Measurements from ENCODE around the gene NGEF. TPM values are rescaled to one million over a fixed set of nuclear protein-coding genes. Genes with fewer than 3 reads are reported as not detected.
A peak's percentile ranks its signal among the peaks of the same experiment; 100 is the strongest.

Gene NGEF
- total and polyA plus RNA-seq, 10 of the 15 experiments (the other 5 are each of a cell fraction or from before 2014, with no cell fraction given) = 0.12 TPM; not detected in 9

DNA sequence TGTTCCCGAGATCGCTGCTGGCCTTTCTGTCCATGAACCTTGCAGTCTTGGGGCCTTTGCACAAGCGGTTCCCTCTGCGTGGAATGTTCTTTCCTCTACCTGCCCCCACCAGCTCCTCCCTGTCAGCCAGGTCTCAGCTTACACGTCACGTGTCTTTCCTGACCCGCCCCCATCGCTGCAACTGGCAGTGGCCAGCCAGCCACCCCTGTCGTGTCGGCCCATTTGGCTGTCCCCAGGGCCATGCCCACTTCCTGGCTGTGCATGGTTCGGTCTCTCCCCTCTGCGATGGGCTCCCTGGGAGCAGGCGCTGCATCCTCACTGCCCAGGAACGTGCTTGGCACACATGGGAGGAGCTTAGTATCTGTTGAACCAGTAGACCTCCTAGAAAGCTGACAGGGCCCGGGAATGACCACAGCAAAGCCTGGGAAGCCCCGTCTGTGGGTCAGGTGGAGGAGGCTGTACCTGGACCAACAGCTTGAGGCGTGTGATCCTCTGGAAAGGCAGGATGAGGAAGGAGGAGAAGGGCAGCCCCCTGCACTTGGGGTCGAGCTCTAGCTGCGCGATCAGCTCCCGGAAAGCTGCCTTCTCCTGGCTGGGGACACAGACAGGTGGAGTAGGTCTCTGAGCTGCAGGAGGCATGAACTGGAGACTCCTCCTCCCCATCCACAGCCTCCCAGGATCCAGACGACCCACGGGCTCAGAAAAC lies 122.0 kb downstream of the NGEF start:
- intact Hi-C loops (cut with micrococcal nuclease; ENCODE audit: unreplicated experiment) = no loop called here

GRCh38 chr2:232890536-232890895 lies 122.5 kb downstream of the NGEF start:
- FAIRE-seq (no peak), DNase-seq (ENCODE audit: low read depth, low spot score) (no peak), ATAC-seq (no peak)
- 36% methylated on average over 11 of the region's 11 CpGs for WGBS (ENCODE audit: insufficient coverage, insufficient replicate concordance, low lambda C conversion rate, missing lambda C conversion rate)
- intact Hi-C loops (cut with micrococcal nuclease; ENCODE audit: unreplicated experiment) (no loop called here), in situ Hi-C loops (cut with MboI) (no loop called here)
- Histone ChIP-seq H3K27ac (ENCODE audit: control insufficient read depth, insufficient read depth) (no peak overlapping the region), H3K9ac (ENCODE audit: control insufficient read depth, insufficient read depth, low read length) (no peak overlapping the region), H3K79me2 (ENCODE audit: control insufficient read depth, insufficient read depth, low read length) (no peaks in the 10 kb centered on the region), H3K4me1 (ENCODE audit: control insufficient read depth, insufficient read depth, low read length) (no peaks in the 10 kb centered on the region), H3K4me2 (ENCODE audit: control insufficient read depth, insufficient read depth) (no peak overlapping the region), H4K20me1 (ENCODE audit: control insufficient read depth, insufficient read depth) (no peaks in the 10 kb centered on the region), H3K4me3 (no peak overlapping the region), H2AFZ (ENCODE audit: control insufficient read depth, low read depth, low read length) (no peak overlapping the region), H3K9me3 (replicated peaks; ENCODE audit: control insufficient read depth, insufficient read depth, low read length) (no peaks in the 10 kb centered on the region), H3K36me3 (ENCODE audit: control insufficient read depth in 2 of 2, insufficient read depth in 2 of 2, low read length in 1 of 2) (no peaks in the 10 kb centered on the region), H3K27me3 (replicated peaks in 1 of 2; ENCODE audit: control insufficient read depth in 2 of 2, insufficient read depth in 2 of 2, low read length in 1 of 2) (no peaks in the 10 kb centered on the region; a peak in 1 of 4 replicates)
- CTCF ChIA-PET = interaction anchor here (0.7 to 2.0 kb wide), 2 partner anchors 46 to 163 kb away, joined by 3 to 5 read pairs; no protein-coding TSS in a partner anchor
- RAD21 ChIA-PET (ENCODE audit: unreplicated experiment) = no interaction called here
- no TSS peak for BruUV-seq (replicated peaks)
- POLR2A ChIA-PET = no interaction called here
- SMC1A ChIA-PET (ENCODE audit: uncharacterized antibody, unreplicated experiment) = no interaction called here
- no peak for TF ChIP-seq SPI1 (IDR thresholded peaks at IDR 0.05; ENCODE audit: borderline replicate concordance, insufficient read depth, low read depth, low read length)
- no peak for TF ChIP-seq KDM1A (IDR thresholded peaks at IDR 0.05; ENCODE audit: borderline replicate concordance)
- no peak for TF ChIP-seq PAX8 (IDR thresholded peaks at IDR 0.05)
- no peak for TF ChIP-seq BACH1 (IDR thresholded peaks at IDR 0.05; ENCODE audit: borderline replicate concordance)
- TF ChIP-seq NR2C1 (IDR thresholded peaks at IDR 0.05) = no peak
- no peak for TF ChIP-seq KAT2A (conservative IDR thresholded peaks at IDR 0.05; ENCODE audit: control insufficient read depth, low read depth, low read length)
- TF ChIP-seq KLF5 (IDR thresholded peaks at IDR 0.05; ENCODE audit: partially characterized antibody) = no peak
- no peak for TF ChIP-seq PML (IDR thresholded peaks at IDR 0.05; ENCODE audit: low read length)
- no peak for TF ChIP-seq IKZF2 (IDR thresholded peaks at IDR 0.05)
- no peak for TF ChIP-seq SMARCA5 (IDR thresholded peaks at IDR 0.05)
- TF ChIP-seq RELA (IDR thresholded peaks at IDR 0.05; ENCODE audit: borderline replicate concordance, partially characterized antibody) = no peak
- TF ChIP-seq TAF1 (IDR thresholded peaks at IDR 0.05; ENCODE audit: borderline replicate concordance, low read depth, low read length) = no peak
- TF ChIP-seq, protein P1, sequence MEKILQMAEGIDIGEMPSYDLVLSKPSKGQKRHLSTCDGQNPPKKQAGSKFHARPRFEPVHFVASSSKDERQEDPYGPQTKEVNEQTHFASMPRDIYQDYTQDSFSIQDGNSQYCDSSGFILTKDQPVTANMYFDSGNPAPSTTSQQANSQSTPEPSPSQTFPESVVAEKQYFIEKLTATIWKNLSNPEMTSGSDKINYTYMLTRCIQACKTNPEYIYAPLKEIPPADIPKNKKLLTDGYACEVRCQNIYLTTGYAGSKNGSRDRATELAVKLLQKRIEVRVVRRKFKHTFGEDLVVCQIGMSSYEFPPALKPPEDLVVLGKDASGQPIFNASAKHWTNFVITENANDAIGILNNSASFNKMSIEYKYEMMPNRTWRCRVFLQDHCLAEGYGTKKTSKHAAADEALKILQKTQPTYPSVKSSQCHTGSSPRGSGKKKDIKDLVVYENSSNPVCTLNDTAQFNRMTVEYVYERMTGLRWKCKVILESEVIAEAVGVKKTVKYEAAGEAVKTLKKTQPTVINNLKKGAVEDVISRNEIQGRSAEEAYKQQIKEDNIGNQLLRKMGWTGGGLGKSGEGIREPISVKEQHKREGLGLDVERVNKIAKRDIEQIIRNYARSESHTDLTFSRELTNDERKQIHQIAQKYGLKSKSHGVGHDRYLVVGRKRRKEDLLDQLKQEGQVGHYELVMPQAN (conservative IDR thresholded peaks at IDR 0.05) = no peak

More for the DNA sequence above, 122.0 kb downstream of the NGEF start:
- no peak overlapping the region for H3K4me3 ChIP-seq
- H4K20me1 ChIP-seq (ENCODE audit: control insufficient read depth, insufficient read depth) = no peaks in the 10 kb centered on the region
- H2AFZ ChIP-seq (ENCODE audit: control insufficient read depth, low read depth, low read length) = no peak overlapping the region
- DNase-seq (ENCODE audit: low read depth, low spot score) (no peak), FAIRE-seq (no peak), ATAC-seq (peak; percentile 44; the same call in 2 of the 3 replicates)
- SMC1A ChIA-PET (ENCODE audit: uncharacterized antibody, unreplicated experiment) = no interaction called here
- TF ChIP-seq GATAD2B (conservative IDR thresholded peaks at IDR 0.05; ENCODE audit: low read depth) = no peak
- TF ChIP-seq, protein P2, sequence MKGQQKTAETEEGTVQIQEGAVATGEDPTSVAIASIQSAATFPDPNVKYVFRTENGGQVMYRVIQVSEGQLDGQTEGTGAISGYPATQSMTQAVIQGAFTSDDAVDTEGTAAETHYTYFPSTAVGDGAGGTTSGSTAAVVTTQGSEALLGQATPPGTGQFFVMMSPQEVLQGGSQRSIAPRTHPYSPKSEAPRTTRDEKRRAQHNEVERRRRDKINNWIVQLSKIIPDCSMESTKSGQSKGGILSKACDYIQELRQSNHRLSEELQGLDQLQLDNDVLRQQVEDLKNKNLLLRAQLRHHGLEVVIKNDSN (IDR thresholded peaks at IDR 0.05; ENCODE audit: borderline replicate concordance, extremely low read length, insufficient read depth, low read depth, low read length) = peak; percentile 8
- no peaks in the 10 kb centered on the region for H3K79me2 ChIP-seq (ENCODE audit: control insufficient read depth, insufficient read depth, low read length)
- H3K9me3 ChIP-seq (replicated peaks; ENCODE audit: control insufficient read depth, insufficient read depth, low read length) = no peaks in the 10 kb centered on the region
- in situ Hi-C loops (cut with MboI) = no loop called here
- no peaks in the 10 kb centered on the region for H3K4me1 ChIP-seq (ENCODE audit: control insufficient read depth, insufficient read depth, low read length)
- H3K4me2 ChIP-seq (ENCODE audit: control insufficient read depth, insufficient read depth) = no peak overlapping the region
- H3K27ac ChIP-seq (ENCODE audit: control insufficient read depth, insufficient read depth) = no peak overlapping the region
- H3K9ac ChIP-seq (ENCODE audit: control insufficient read depth, insufficient read depth, low read length) = no peak overlapping the region
- no TSS peak for BruUV-seq (replicated peaks)
- H3K27me3 ChIP-seq (replicated peaks in 1 of 2; ENCODE audit: control insufficient read depth in 2 of 2, insufficient read depth in 2 of 2, low read length in 1 of 2) = no peaks in the 10 kb centered on the region
- H3K36me3 ChIP-seq (ENCODE audit: control insufficient read depth in 2 of 2, insufficient read depth in 2 of 2, low read length in 1 of 2) = no peaks in the 10 kb centered on the region
- 31% methylated on average over 23 of the region's 23 CpGs for WGBS (ENCODE audit: insufficient coverage, insufficient replicate concordance, low lambda C conversion rate, missing lambda C conversion rate)
- POLR2A ChIA-PET = no interaction called here
- CTCF ChIA-PET = interaction anchor here (0.7 to 2.0 kb wide), 2 partner anchors 47 to 162 kb away, joined by 3 to 5 read pairs; no protein-coding TSS in a partner anchor
- RAD21 ChIA-PET (ENCODE audit: unreplicated experiment) = no interaction called here
